ENCODE results near the gene DAAM1. TPM values are rescaled to one million over a fixed set of nuclear protein-coding genes. Genes with fewer than 3 reads are reported as not detected.

The DAAM1 gene
- polyA plus RNA-seq, 1 experiment = 4.7 TPM

- no peak for DNase-seq (ENCODE audit: low read depth)
- H3K27me3 ChIP-seq (ENCODE audit: control insufficient read depth, insufficient read depth, low read length) = no peaks in the 10 kb centered on the region
- no peaks in the 10 kb centered on the region for H3K36me3 ChIP-seq (ENCODE audit: control insufficient read depth, insufficient read depth, low read length)
- no peak for TF ChIP-seq CTCF (IDR thresholded peaks at IDR 0.05; ENCODE audit: insufficient read depth, low read depth, low read length)
- no peak overlapping the region for H3K4me3 ChIP-seq (ENCODE audit: low read depth, low read length)
- ChIA-PET POLR2A (interaction anchor here (0.5 kb wide), 1 partner anchor 348 kb away, joined by 6 read pairs; no protein-coding TSS in a partner anchor), CTCF (no interaction called here)
These were observed 114.7 kb downstream of the DAAM1 start for GRCh38 chr14:59303216-59303615.

GRCh38 chr14:59305231-59305630 is 116.8 kb downstream of the DAAM1 start:
- DNase-seq (ENCODE audit: low read depth) = no peak
- Histone ChIP-seq H3K4me3 (ENCODE audit: low read depth, low read length) (no peak overlapping the region), H3K36me3 (ENCODE audit: control insufficient read depth, insufficient read depth, low read length) (no peaks in the 10 kb centered on the region), H3K27me3 (ENCODE audit: control insufficient read depth, insufficient read depth, low read length) (no peaks in the 10 kb centered on the region)
- ChIA-PET CTCF (interaction anchor here (1.0 kb wide), 1 partner anchor 117 kb away, joined by 3 read pairs; the partner anchor contains the start of gene DAAM1), POLR2A (no interaction called here)
- no peak for TF ChIP-seq CTCF (IDR thresholded peaks at IDR 0.05; ENCODE audit: insufficient read depth, low read depth, low read length)

- ChIA-PET POLR2A (no interaction called here), CTCF (interaction anchor here (1.0 to 1.2 kb wide), 2 partner anchors 10 to 11 kb away, joined by 3 to 6 read pairs; no protein-coding TSS in a partner anchor)
- no peaks in the 10 kb centered on the region for H3K36me3 ChIP-seq (ENCODE audit: control insufficient read depth, insufficient read depth, low read length)
- no peak for DNase-seq (ENCODE audit: low read depth)
- no peak for TF ChIP-seq CTCF (IDR thresholded peaks at IDR 0.05; ENCODE audit: insufficient read depth, low read depth, low read length)
- H3K4me3 ChIP-seq (ENCODE audit: low read depth, low read length) = no peak overlapping the region
- no peaks in the 10 kb centered on the region for H3K27me3 ChIP-seq (ENCODE audit: control insufficient read depth, insufficient read depth, low read length)
These were observed 117.5 kb downstream of the DAAM1 start for GRCh38 chr14:59305836-59306555.

- no peak for DNase-seq (ENCODE audit: low read depth)
- Histone ChIP-seq H3K27me3 (ENCODE audit: control insufficient read depth, insufficient read depth, low read length) (no peaks in the 10 kb centered on the region), H3K4me3 (ENCODE audit: low read depth, low read length) (no peak overlapping the region), H3K36me3 (ENCODE audit: control insufficient read depth, insufficient read depth, low read length) (no peaks in the 10 kb centered on the region)
- POLR2A ChIA-PET = no interaction called here
- no peak for TF ChIP-seq CTCF (IDR thresholded peaks at IDR 0.05; ENCODE audit: insufficient read depth, low read depth, low read length)
- CTCF ChIA-PET = interaction anchor here (1.0 to 1.5 kb wide), 3 partner anchors 9 to 12 kb away, joined by 3 to 6 read pairs (median 3); no protein-coding TSS in a partner anchor
These were observed 118.3 kb downstream of the DAAM1 start for GRCh38 chr14:59306775-59307174.

- no peak for DNase-seq (ENCODE audit: low read depth)
- TF ChIP-seq CTCF (IDR thresholded peaks at IDR 0.05; ENCODE audit: insufficient read depth, low read depth, low read length) = no peak
- Histone ChIP-seq H3K27me3 (ENCODE audit: control insufficient read depth, insufficient read depth, low read length) (no peaks in the 10 kb centered on the region), H3K36me3 (ENCODE audit: control insufficient read depth, insufficient read depth, low read length) (no peaks in the 10 kb centered on the region), H3K4me3 (ENCODE audit: low read depth, low read length) (no peak overlapping the region)
- CTCF ChIA-PET = interaction anchor here (1.5 kb wide), 1 partner anchor 11 kb away, joined by 3 read pairs; no protein-coding TSS in a partner anchor
- POLR2A ChIA-PET = interaction anchor here (0.7 kb wide), 1 partner anchor 39 kb away, joined by 3 read pairs; no protein-coding TSS in a partner anchor
These were observed 119.6 kb downstream of the DAAM1 start for GRCh38 chr14:59308086-59308485.

Data from BJ (cell line).